Embryonic facial prominence (tissue), 1 donor: Measurements from ENCODE around the gene CETP.

Source experiments
- DNase-seq: peaks from one replicate; pipeline ENCODE4 v3.0.0-alpha.2; 2016; ENCODE audit errors: extremely low spot score

Gene CETP, protein sequence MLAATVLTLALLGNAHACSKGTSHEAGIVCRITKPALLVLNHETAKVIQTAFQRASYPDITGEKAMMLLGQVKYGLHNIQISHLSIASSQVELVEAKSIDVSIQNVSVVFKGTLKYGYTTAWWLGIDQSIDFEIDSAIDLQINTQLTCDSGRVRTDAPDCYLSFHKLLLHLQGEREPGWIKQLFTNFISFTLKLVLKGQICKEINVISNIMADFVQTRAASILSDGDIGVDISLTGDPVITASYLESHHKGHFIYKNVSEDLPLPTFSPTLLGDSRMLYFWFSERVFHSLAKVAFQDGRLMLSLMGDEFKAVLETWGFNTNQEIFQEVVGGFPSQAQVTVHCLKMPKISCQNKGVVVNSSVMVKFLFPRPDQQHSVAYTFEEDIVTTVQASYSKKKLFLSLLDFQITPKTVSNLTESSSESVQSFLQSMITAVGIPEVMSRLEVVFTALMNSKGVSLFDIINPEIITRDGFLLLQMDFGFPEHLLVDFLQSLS

DNA sequence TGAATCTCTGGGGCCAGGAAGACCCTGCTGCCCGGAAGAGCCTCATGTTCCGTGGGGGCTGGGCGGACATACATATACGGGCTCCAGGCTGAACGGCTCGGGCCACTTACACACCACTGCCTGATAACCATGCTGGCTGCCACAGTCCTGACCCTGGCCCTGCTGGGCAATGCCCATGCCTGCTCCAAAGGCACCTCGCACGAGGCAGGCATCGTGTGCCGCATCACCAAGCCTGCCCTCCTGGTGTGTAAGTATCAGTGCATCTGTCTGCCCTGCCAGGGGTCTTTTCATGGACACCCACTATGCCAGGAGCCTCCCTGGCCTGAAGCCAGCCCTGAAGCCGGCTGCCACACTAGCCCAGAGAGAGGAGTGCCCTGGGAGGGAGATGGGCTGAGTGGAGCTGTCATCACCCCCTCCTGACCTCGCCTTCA lies at the start of gene CETP:
TSS of gene CETP (plus strand) at position 100 of the 431 bp plus-strand sequence. CDS start at position 130, 30 bp downstream.
- no peak for DNase-seq

DNA sequence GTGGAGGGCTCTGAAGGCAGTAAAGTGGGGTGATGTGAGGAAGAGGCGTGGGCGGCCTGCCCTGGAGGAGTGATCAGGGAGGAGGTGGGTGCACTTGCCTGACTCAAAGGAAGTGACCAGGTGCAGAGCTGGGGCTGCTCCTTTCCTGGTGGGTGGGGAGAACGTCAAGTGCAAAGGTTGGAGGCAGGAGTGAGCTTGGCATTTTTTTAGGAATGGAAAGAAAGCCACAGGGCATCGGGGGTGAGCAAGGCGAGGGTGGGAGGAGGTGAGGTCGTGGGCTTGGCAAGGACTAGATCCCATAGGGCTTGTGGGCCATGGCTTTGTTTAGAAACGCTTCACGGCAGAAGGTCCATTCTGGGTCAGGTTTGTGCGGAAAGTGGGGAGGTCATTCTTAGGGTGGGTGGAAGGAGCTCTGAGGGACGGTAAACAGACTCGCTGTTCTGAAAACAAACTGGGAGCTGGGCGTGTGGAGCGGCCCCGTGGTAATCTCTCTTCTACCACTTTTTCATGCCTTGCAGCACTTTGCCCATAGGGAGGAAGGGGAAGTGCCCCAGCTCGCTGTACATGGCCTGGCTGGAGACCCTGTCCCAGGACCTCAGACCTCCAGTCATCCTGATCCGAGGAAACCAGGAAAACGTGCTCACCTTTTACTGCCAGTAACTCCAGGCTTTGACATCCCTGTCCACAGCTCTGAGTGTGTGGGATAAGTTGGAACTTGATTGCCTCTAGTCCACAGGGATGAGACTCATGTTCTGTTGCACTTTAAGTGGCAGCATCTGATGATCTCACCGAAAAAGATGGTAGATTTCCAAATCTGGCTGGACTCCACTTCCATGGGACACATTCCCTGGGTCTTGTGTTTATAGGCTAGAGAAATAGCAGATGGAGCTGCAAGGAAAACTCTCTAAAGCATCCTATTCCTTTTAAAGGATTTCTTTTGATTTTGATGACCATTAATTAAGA lies 48.7 kb upstream of the CETP start:
- no peak for DNase-seq

DNA sequence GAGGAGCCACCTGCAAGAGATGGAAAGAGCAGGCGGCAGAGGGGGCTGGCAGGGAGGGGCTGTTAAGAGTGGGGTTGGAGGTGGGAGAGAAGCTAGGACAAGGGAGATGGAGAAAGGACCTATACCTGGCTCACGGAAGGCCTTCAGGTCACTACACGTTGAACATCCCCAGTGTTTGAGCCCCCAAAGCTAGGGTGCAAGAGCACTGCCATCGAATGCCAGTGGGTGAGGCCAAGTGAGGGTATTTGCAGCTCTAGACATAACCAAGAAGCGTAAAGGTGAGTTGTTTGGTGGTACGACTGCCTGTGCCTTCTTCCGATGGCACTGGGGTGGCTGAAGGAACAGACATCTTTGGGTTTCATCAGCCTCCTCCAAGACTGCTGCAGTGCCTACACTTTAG lies 46.9 kb upstream of the CETP start:
- DNase-seq = no peak

DNA sequence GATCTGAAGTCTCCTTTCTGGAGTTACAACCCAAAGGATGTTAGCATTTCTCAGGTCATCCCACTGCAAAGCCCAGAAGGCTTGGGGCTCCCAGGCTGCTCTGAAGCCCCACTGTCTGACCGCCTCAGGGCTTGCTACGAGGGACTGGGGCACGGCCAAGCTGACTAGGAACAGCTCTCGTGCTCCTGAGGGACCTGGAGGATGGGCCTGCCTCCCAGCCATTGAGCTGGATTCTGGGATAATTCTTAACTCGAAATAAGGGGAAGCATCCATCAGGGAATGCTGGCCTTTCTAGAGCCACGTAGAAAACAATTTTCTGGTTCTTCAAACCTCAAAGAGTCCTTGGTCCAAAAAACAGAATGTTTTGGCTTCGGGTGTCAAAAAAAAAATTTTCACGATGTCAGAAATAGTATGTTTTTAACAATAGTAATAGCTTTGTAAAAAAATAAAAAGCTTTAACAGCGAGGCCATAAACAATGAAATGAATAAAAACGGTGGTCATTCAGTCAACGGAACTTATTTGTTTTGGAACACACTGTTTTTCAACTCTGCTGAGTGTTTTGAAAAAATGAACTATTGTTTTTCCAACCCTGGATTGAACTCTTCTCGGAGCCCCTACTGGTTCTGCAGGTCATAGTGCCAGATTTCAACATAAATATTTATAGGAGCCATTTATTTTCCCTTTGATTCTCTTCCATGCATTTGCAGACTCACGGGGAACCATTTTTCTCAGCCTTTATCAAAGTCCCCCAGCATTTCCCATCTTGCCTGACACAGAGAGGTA lies 46.2 kb upstream of the CETP start:
- no peak for DNase-seq

DNA sequence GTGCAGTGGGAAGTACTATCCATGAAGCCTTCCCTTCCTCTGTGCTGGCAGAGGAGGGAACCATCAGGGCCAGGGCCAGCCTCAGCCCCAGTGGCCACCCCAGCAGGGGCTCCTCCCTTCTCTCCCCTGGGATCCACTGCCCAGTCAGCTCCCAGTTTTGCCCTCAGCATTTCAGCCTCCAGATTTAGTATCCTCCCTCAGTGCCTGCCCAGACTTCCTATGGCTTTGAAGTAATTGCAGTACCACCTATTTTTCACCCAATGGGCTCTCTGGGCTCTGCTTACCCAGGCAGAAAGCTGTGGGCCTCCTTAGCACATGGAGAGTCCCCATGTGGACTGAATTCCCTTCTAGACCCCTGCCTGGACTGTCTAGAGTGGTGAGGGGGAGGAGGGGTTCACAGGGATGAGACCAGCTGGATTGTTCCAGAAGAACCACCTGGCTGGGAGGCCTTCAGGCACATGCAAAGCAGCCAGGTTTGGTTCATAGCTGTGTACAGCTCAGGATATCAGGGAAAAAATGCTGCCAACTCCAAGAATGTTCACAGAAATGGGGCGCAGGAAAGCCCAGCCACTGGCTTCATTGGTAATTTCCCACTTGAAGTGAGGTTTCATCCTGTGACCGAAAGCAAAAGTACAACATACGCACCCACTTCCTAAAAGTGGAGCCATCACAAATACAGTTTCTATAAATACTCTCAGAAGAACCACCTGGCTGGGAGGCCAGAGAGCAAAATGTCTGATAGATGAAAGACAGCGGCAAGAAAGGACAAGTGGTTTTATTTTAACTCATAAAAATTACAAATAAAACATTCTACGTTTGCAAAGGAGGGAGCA lies 45.0 kb upstream of the CETP start:
- no peak for DNase-seq

DNA sequence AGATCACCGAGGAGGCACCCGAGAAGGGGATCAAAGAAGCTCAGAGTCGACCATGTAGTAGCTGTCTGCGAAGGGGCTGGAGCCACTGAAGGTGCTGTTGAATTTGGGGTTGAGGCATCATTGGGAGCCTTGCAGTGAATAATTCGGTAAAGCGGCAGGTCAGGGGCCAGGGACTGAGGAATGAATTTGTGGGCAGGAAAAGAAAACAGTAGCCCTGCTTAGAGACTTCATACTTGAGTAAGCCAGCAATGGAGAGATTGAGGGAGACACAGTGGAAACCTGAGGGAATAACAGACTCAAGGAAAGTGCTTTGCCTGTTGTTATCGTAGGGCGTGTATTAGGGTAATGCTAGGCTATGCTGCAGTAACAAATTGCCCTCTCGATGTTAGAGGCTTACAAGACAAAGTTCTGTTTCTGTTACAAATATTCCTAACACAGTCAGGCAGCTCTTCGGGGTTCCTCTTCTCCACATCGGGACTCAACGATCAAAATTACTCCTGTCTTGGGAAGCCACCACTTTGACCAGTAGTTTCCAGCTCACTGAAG lies 43.2 kb upstream of the CETP start:
- no peak for DNase-seq

DNA sequence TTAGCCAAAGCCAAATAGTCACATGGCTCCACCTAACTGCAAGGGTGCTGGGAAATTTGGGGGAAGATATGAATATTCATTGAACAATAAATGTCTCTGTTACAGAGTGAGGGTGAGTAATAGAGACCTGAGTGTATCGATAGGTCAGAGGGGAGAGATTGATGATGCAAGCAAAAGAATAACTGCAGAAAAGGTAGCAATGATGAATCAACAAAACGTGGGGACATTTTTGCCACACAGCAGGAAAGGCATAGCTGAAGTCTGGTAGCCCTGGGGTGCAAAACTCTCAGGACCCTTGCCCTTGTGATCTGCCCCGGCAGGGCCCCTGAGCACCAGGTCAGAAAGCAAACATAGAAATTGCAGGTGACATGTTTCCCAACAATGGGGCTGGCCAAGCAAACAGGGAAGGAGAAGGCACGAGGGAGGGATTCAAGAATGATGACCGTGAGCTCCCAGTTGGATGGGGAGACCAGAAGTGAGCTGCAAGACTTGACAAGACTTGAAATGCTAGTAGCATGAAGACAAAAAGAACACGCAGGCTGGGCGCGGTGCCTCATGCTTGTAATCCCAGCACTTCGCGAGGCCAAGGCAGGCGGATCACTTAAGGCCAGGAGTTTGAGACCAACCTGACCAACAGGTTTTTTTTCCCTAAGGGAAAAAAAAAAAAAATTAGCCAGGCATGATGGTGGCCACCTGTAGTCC lies 42.5 kb upstream of the CETP start:
- DNase-seq = no peak

DNA sequence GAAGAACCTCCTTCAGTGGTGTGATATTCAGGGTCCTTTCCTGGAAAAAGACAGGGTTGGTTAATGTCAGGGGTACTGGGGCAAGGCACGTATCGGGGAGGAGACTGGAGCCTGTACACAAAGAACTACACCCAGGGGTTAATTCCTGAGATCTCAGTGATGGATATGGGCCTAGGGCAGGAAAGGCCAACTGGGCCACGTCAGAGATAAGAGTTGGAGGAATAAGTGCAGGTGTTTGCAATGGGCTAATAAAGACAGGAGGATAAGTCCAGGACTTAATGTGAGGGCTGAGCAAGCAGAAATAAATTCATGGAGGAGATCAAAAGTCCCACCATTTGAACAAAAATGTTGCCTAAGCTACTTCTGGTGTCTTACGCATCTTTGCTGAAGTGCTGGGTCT lies 40.2 kb upstream of the CETP start:
- DNase-seq = no peak

DNA sequence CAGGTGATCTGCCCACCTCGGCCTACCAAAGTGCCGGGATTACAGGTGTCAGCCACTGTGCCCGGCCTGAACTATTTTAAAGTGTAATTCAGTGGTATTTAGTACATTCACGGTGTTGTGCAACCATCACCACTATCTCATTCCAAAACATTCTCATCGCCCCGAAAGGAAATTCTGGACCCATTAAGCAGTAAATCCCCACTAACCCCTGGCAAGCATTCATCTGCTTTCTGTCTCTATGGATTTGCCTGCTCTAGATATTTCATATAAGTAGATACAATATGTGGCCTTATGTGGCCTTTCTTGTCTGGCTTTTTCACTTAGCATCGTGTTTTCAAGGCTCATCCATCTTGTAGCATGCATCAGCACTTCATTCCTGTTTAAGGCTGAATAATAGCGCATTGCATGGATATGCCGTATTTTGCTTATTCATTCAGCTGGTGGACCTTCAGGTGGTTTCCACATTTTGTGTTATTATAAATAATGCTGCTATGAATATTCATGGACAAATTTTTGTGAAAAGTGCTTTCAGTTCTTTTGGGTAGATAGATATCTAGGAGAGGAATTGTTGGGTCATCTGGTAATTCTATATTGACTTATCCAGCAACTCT lies 38.2 kb upstream of the CETP start:
- DNase-seq = no peak

DNA sequence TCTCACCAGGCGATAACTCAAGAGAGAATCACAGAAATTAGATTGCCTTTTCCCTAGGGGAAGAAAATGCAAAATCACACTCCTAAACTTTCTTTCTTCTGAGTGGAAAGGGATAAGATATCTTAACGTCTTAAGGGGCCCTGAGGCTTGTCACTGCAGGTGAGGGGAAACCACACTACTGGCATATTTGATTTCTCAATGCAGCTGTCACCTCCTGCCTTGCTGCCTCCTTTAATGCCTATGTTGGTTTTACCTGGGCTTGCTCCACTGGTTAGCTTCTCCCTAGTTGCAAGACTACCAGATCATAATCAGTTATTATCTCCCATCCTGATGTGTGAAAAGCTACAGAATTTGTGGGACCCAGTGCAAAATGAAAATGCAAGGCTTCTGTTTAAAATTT lies 34.3 kb upstream of the CETP start:
- no peak for DNase-seq

DNA sequence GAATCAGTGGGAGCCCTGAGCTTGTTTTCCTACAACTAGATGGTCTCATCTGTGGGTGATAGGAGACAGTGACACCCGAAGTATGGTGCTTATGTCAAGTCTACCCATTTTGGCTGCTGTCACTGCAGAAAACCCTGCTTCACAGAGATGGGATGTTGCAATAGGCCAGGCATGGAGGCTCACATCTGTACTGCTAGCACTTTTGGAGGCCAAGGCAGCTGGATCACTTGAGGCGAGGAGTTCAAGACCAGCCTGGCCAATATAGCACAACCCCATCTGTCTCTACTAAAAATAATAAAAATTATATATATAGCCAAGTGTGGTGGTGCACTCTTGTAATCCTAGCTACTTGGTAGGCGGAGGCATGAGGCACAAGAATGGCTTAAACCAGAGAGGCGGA lies 32.1 kb upstream of the CETP start:
- no peak for DNase-seq

DNA sequence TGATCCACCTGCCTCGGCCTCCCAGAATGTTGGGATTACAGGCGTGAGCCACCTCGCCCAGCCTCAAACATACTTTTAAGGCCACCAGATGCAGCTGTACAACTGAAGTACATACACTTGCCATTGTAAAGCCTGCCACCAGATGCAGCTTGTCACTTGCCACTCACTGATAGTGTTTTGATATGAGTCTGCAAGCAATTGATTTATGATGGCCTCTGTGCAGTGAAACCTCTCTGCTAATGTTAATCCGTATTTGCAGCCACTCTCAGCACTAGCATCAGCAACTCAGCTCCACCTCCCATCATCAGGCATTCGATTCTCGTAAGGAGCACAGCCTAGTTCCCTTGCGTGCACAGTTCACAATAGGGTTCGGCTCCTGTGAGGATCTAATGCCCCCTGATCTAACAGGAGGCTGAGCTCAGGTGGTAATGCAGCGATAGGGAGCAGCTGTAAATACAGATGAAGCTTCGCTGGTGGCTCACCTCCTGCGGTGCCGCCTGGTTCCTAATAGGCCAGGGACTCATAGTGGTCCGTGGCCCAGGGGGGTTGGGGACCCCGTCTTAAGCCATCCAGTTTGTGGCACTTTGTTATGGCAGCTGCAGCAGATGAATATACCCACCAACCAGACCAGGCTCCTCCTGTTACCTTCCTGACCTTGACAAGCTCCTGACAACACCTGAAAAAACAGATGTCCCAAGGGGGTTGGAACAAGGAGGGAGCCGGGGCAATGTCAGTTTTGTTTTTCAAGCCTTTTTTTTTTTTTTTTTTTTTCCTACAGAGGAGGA lies 31.1 kb upstream of the CETP start:
- no peak for DNase-seq

DNA sequence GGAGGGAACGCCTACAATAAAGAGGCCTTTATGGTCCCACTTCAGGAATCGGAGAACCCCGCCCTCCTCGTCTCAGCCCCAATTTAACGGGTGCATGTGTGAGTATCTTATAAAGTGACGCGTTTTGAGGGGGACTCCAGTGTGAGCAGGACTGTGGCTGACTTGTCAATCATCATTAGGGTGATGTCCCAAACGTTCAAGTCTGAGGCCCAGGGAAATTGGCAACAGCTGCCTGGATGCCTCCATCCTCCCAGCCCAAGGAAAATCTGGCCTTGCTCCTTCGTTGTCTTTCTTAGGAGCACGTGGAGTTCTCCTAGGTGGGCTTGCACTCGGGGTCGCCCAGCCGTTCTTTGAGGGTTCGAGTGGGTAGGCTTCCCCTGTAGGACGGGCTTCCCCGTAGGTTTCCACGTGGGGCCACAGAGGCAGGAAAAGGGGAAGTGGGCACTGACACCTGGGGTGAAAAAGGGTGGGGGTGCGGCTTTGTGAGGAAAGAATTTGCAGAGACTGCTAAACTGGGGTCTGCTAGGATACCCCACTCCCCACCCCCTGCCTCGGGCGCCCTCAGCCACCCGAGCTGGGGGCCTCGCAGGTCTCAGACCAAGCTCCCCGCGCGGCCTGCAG lies 30.4 kb upstream of the CETP start:
- DNase-seq = peak; percentile 66

DNA sequence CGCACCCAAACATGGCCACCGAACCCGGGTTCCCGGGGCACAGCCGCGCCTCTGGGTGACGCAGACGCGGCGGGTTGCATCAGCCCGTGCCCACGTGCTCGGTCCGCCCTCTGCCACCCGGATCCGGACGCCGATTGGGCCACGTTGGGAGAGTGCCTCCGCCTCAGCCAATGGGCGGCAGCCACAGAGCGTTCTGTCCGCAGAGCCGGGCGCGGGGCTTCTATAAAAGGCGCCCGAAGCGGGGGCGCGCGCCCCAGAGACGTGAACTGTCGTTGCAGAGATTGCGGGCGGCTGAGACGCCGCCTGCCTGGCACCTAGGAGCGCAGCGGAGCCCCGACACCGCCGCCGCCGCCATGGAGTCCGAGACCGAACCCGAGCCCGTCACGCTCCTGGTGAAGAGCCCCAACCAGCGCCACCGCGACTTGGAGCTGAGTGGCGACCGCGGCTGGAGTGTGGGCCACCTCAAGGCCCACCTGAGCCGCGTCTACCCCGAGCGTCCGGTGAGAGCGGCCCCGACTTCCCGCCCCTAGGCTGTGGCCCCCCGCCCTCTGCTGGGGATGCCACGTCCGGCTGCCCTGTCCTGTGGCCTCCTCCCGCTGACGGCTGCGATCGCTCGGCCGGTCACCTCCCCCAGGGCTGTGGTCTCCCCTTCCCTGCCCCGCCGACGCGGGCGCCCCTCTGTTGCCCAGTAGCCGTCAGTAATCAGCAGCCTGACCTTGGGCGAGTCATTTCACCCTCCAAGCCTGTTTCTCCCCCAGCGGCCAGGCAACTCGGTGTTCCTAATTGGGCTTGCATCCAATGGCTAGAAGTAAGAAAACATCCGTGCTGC lies 29.6 kb upstream of the CETP start, which contains the start of gene HERPUD1:
TSS of gene HERPUD1 (plus strand) at position 251 of the 829 bp plus-strand sequence. CDS start at position 354, 103 bp downstream.
- DNase-seq = peak; percentile 96

DNA sequence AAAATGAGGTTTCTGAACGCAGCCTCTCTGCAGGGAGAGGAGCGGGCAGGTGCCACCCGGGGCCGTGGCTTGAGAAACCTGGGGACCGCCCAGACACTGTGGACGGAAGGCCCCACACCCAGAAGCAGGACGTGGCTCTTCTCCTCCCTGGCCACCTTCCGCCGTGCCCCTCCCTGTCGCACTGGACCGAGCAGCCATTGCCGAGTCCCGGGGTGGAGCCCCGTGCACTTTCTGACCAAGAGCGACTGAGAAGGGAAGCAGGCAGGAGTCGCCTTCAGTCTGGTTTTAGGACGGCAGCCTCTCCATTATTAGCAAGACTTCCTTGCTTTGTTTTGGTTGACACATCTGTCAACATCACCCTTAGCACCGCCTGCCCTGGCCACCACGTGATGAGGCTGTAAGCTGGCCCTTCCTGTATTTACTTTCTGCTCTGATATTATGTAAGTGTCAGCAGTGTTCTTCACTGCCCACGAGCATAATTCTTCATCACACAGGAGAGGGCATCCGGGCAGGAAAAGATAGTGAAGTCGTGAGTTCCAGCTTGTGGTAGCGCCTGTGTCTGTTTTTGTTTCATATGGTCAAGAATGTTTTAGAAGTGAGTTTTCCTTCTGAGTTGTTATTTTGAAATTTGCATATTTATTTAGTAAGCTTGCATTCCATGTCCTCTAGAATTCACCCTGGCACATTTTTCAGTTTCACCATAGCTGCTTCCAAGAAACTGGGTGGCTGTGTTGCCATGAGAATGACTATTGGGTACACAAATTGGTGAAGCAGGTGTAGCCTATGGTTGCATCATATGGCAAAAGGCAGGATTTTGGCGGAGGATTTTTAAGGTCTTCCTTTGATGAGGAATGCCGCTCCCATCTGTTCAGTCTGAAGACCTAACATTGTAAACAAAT lies 28.8 kb upstream of the CETP start:
- no peak for DNase-seq
